Nucleus accumbens (tissue), 56 donors: Measurements from ENCODE around the gene CYTH1.

Source experiments
- DNase-seq, 56 donors: peaks; one replicate each; lab custom pipeline; 2025; lab: John Stamatoyannopoulos, UW

The CYTH1 gene

DNA sequence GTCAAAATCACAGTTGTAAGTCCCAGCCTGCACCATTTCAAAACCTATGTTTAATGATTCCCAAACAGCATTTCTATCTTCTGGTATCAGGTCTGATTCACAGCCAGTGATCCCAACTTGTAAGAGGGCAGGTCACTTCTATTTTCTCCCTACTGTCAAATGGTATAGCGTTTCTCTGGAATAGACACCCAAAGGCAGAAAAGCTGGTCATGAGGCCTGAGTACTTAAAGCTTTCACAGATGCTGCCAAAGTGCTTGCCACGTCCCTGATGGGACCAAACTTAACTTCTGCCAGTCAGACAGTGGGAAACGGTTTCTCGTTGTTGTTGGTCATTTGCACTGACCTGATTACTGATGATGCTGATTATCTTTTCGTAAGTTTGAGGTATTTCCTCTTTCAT is 43.4 kb downstream of the CYTH1 start:
- no peak for DNase-seq

DNA sequence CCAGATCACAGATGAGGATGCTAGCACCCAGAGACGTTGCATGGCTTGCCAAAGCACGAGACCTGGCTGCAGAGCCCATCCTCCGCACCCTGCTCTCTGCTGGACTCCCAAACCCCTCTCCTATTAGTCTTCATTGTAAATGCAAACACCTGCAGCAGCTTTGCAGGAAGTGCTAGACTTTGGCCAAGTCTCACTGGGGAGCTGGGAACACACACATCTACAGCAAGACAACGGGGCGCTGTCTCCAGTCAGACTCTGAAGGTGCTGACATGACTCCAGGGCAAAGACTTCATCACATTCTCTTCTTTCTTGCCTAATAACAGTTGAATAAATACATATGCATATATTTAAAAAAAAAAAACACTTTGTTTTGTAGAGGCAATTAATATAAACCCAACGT is 43.8 kb downstream of the CYTH1 start:
- DNase-seq = no peak

DNA sequence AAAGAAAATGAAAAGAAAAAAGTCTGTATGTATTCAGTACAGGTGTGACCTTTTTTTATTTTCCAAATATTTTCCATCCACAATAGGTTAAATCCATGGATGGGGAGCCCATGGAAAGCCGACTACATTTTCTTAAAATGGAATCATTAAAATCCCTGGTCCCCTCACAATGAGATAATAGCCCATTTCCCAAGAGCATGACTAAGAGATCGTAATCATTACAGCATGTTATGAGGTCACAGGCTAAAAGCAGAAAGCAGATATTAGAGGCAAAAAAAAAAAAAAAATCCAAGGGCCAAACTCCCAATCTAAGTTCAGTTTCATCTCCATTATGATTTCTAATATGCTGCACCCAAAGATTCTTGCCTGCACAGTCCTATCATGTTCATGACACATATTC is 44.7 kb downstream of the CYTH1 start:
- no peak for DNase-seq

DNA sequence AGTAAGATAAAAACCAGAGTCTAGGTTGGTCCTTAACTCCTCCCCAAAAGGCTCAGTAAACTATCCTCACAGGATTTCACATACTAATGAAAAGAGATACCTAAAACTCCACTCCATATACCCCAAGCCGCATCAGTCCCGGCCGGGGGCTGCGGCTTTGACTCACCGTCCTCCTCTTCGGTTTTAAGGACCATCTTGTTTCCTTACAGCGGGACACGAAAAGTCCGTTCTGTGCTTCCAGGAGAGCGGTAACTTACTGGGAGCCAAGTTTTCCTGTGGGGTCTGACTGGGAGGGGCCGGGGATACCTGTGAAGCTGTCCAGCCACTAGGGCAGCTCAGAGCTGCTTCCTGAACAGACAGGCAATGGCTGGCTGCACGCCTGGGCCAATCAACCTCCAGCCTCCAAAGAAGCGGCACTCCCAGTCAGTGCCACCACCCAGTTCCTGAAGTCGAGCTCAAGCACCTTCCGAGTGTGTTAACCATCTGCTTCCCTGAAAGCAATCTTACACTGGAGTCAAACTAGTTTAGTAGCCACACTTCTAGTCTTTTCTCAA is 45.5 kb downstream of the CYTH1 start:
- DNase-seq = peak in 1 of 56 donors; percentile 32

DNA sequence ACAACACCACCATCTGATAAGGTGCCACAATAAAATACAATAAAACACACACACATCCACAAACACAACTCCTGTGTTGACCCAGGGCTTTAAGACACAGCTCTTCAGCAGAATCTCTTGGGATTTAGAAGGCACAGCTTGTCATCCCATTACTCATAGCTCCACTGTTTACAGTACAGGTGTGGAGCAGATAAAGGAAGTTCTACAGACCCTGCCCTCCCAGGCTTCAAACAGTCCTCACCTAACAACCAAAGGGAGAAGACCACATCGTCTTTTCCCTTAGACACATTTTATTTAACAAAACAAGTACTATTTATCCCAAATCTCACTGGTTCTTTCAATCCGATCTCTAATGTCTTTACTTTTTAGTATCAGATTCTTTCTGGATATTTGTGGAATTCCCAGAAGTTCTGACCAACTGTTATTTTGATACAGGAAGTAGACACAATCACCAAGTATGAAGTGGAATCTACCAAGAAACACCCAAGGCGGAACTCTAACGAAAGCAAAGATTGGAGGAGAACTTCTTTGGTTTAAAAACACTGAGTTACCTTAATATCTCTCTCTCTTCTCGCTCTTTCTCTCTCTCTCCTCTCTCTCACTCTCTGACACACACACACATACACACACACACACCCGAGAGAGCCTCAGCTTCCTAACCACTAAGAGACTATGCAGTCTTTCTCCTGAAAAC is 46.1 kb downstream of the CYTH1 start:
- DNase-seq = no peak

DNA sequence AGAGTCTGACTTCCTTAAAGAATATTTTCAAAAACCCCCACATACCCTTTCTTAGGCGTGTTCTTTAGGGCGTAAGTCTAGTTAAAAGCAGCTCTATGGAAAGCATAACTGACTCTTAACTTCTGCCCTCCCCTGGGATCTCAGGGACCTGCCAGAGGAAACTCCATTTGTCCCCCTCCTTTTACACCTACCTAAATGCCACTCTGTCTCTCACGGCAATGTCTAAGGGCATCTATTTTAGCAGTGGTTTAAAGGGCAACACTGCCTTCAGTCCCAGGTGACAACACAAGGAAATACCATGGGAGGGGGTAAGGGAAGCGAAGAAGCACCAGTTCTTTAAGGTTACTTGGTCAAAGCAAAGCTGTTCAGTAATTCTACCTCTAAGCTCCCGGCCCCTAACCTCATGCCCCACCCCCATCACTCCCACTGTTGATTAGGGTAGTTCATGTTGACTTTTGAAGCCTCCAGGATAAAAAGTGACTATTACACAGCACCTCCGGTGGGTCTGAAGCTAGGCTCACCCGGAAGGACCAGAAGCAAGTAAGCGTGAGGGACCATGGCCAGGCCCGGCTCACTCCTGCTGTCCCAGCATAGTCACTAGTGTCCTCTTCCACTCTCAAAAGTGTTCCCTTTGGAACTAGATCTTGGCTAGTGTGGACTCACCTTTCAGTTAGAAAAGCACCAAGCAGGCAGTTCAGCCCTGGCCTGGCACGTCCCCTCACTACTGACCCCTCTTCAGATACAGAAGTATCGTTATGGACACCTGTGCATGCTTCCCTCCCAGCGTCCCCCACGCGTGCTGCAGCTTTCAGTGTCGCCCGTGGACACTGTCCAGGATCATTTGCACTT is 47.1 kb downstream of the CYTH1 start:
- no peak for DNase-seq

DNA sequence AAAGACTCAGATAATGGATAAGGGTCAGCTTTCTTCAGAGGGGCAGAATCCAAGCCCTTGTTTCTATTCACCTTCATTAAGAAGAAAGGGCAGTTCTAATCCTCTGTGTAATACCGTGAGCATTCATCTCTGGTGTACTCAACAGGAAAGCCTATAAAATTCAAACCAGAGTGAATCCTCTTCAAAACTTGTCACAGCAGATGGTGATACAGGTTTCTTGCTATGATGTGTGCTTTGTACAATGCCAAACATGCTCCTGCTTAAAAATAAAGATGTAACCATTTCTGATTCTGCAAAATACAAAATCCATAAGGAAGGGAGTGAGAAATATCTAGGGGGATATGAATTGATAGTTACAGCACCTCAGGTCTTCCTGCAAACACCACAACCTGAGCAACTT is 49.7 kb downstream of the CYTH1 start:
- no peak for DNase-seq

DNA sequence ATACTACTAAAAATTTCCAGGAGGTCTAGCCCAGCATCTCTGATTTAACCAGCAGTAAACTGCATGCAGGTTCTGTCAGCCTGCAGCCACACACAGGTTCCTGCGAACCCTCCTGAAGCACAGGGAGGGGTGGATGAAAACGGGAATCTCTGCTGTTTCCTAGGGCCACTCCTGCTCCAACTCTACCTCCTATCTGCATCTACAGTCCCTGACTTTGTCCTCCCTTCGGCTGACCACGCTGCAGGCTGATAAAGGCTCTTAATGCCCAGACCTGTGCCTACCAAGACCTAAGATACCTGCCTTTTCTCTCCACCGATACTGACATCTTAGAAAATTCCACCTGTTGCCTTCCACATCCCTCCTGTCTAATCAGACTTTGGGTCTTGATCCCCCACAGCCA is 50.2 kb downstream of the CYTH1 start:
- no peak for DNase-seq

DNA sequence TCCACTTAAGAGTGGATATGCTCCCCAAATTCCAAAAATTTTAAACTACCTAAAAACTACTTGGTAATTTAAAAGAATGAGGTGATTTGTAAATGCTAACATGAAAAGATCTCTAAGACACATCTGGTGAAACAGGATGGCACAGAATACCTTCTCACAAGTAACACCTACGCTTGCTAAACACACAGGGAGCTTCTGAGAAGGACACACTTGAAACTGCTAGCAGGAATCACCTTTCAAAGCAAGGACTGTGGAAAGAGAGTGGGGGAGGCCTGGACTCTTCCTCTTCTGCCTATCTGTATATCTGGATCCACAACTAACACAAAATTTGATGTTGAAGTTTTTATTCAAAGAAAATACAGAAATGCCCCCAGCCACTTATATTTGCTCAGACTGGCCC is 52.4 kb downstream of the CYTH1 start:
- no peak for DNase-seq

DNA sequence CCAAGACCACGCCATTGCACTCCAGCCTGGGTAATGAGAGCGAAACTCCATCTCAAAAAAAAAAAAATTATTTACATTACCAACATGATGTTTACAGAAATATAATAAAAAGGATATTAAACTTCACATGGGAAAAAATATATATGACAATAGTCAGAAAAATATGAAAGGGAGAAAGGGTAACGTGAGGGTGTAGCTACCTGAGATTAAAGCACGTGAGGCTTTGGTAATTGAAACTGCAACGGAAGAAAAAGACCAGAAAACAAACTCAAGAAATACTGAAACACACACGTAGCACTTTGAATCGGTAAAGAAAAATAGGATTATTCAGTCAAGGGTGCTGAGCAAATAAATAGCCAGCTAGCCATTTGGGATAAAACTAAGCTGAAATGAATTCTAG is 53.6 kb downstream of the CYTH1 start:
- no peak for DNase-seq

DNA sequence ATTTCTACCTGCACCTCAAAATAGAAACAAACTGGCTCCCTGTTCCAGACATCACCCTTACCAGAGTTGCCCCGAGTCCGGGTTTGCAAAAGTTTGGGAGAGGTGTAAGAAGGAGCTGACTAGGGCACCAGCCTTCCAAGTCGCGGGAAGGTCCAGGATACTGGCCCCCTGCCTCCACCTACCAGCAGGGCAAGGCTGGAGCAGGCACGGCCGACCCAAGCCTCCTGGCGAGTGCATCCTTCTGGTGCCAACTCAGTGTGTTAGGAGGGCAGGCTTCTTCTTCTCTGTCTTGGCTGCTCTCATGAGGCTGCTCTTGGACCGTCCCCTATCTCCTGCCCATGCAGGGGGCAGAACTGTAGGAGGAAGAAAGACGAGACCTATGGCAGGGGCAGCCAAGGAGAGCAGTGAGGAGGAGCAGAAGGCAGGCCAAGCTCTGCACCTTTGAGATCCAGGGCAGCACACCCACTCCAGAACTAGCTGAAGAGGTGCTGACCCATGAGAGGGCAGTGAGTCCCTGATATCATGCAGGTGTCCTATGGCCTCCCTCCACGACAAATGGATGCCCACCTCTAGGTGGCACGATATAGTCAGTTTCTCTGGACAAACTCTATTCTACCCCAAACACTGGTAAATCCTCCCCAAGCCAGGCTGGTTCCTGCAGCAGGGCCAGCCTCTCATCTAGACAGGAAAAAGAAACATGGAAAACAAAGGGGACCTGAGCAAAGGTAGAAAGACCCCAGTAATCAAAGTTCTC is 54.4 kb downstream of the CYTH1 start:
- DNase-seq = no peak

DNA sequence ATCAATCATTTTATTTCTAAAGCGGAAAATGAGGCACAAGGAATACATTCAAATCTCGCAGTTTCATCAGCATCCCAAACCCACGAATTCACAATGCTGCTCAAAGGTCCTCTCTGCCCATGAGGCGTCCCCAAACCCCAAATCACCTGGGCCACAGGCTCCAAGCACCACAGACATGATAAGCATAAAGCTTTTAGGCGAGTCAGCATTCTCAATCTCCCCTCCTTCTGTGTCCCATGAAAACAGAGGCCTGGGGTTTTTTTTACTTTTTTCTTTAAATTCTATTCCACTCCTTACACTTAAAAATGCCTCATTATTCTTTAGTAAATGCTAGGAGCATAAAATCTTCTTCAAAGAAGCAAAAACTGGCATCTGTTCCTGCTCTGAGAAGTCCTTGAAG is 55.0 kb downstream of the CYTH1 start:
- no peak for DNase-seq

DNA sequence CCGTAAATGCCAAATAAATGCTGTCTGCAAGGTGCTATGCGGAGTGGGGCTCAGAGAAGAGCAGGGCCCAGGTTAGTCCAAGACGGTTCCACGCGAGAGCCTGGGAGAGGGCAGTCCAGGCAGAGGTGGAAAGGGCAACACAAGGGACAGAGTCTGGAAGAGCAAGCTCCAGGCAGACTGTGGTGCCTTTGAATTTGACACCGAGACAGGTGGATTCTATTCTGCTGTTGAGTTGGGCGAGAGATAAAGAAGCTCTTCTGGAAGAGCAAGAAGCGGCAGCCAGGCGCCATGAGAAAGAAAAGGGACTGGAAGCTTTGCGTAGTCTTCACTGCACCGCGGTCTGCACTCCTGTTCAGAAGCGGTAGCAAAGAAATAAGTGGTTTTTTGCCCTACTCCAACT is 55.6 kb downstream of the CYTH1 start:
- no peak for DNase-seq

DNA sequence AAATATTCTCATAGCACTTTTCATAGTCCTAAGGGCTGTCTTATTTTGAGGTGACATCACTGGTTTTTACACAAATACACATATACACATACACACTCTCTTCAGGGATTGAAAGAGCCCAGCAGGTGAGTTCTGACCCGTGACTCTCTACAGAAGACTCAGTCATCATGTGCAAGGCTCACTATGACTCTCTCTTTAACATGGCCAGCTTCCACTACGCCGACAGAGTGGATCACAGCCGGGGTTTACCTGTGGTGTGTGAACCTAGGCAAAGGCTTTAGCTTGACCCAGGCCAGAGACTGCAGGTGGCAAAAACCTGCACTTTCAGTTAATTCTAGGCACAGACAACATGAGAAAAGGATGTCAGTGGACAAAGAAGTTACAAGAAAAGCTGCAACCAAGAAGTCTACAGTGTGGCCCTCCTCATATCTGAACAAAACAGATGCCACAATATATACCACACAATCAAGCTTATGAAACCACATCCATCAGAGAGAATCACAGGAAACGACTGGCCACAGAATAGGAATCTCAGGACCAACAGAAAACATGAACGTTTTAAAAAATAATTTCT is 56.5 kb downstream of the CYTH1 start:
- DNase-seq = no peak

DNA sequence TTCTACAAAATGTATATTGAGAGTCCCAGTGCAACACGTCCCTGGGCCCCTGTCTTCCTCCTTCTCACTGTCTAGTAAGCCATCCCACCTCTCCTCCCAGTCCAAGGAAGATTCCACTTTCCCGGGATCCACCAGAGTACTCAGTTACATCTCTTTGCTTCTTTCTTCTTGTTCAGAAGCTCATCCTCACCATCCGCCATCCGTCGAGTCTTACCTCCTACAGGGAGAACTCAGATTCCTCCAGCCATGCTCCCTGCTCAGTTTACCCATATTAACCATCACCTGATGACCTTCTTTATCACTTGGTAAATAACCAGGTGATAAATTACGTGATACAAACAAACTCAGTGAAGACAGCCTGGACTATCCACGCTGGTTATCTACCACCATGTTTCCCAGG is 57.1 kb downstream of the CYTH1 start:
- peak in 1 of 56 donors; percentile 12 for DNase-seq

DNA sequence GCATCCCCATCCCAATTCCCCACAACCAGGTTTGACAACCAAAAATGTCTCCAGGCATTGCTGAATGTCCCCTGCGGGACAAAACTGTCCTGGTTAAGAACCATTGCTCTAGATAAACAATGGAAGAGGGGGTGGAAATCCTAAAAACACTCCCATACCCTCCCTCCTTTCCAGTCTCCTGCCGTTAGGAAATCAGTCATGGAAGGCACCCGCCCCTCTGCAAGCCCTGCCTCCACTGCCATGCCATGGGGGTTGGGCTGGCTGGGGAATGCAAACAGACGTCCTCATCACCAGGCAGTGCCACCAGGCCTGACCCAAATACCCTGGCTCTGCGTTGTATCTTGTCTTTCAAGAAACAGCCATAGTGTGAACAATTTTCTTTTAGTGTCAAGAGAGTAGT is 57.5 kb downstream of the CYTH1 start:
- peak in 46 of 56 donors; percentile 18 to 84 (median 58) for DNase-seq

DNA sequence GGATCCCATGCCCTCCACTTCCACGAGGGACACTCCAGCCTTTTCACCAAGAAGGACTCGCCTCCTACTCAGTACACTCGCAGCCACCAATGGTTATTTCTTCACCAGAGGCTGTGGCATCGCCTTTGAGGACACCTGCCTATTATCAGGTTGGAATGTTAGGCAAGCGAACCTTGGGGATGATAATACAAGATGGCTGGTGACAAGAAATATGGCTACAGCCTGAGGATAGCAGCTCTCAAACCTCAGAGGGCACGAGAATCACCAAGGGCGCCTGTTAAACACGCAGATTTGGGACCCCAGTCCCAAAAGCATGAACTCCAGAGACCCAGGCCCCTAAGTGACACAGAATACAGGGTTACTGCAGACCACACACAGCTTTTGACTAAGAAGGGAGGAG is 58.1 kb downstream of the CYTH1 start:
- no peak for DNase-seq

DNA sequence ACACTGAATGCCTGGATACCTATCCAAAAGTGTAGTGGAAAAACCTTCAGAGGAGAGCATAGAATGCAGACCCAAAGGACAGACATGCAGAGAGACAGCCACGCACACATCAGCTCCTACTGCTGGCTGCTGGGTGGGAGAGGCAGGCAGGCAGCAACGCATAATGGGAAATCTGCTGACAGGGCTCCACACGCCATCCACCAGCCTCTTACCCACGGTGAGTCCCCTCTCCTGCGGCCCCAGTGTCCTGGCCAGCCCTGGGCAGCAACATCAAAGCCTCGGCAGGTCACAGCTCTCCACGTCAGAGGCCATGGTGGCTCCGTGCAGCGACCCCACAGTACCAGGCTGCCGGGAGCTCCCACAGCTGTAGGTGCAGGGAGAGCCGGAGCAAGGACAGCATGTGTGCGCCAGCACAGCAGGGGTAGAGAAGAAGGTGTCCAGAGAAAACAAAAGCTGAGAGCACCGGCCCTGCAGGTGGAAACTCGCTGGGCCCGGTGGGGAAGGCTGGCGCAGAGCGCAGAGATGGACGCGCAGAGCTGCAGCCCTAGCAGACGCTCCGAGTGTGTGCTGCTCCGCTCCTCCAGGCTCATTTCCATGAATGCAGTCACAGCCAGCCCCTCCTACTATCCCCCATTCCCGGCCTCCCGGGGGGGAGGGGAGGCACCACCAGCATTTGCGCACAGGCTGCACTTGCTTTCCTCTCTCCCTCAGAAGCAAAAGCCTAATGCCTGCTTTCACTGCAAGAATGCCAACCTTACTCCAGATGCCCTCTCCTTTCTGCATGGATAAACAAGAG is 58.9 kb downstream of the CYTH1 start:
- peak; percentile 59 to 97 (median 92) for DNase-seq

DNA sequence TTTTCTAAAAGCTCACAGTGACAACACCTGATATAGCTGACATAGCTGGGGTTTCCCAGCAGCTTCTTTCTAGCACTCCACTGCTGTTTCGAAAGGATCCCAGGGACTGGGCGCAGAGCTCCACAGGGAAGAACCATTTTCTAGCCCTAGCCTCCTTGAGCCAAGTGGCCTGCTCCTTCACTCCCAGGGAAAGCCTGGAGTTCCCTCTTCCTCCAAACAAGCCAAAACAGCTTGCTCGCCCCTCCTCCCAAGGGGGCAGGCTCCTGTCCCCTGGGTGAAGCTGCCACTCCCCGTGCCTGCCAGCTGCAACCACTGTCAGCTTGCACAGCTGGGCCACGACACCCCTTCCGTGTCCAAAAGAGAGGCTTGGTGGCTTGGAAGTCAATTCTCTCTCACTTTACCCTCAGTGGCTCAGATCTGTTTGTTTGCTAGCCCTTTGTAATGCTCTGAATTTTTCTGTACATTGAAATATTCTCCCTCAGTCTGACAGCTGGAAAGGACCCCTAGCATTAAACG is 59.8 kb downstream of the CYTH1 start:
- peak in 50 of 56 donors; percentile 22 to 79 (median 63) for DNase-seq
